Lower leg skin (tissue), 3 donors: ENCODE data around the gene PDE8A.

Experiments used
- POLR2A ChIP-seq, 2 donors: fragments of 450-650 bp; IDR thresholded peaks; one replicate each; pipeline ENCODE4 v1.6.1; 2016 to 2017; ENCODE audit warnings: antibody characterized with exemption in 2 of 2, mild to moderate bottlenecking in 1 of 2, moderate library complexity in 1 of 2
- TF ChIP-seq, protein P1 (sequence below), 3 donors: fragments of 450-650 bp; IDR thresholded peaks; one replicate each; pipeline ENCODE4 v1.5.1; 2016; ENCODE audit warnings: antibody characterized with exemption in 3 of 3, mild to moderate bottlenecking in 3 of 3, moderate library complexity in 2 of 3

GRCh38 chr15:85028416-85028815 is 46.8 kb downstream of the PDE8A start:
- TF ChIP-seq, protein P1, sequence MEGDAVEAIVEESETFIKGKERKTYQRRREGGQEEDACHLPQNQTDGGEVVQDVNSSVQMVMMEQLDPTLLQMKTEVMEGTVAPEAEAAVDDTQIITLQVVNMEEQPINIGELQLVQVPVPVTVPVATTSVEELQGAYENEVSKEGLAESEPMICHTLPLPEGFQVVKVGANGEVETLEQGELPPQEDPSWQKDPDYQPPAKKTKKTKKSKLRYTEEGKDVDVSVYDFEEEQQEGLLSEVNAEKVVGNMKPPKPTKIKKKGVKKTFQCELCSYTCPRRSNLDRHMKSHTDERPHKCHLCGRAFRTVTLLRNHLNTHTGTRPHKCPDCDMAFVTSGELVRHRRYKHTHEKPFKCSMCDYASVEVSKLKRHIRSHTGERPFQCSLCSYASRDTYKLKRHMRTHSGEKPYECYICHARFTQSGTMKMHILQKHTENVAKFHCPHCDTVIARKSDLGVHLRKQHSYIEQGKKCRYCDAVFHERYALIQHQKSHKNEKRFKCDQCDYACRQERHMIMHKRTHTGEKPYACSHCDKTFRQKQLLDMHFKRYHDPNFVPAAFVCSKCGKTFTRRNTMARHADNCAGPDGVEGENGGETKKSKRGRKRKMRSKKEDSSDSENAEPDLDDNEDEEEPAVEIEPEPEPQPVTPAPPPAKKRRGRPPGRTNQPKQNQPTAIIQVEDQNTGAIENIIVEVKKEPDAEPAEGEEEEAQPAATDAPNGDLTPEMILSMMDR (IDR thresholded peaks at IDR 0.05): no peak
- no peak for TF ChIP-seq POLR2A (IDR thresholded peaks at IDR 0.05)
